ENCODE measurements around the gene SLC35F1.

GRCh38 chr6:117861545-117861944 lies 45.5 kb upstream of the SLC35F1 start:
- TF ChIP-seq CTCF (IDR thresholded peaks at IDR 0.05; ENCODE audit: low read depth, low read length) (no peak), EZH2phosphoT487 (IDR thresholded peaks at IDR 0.05; ENCODE audit: low read depth) (no peak)
